GM18861 (cell line): ENCODE data around the gene GGPS1.
"Not testable (repeated sequence)": the region's sequence is repeated elsewhere in the genome, so short reads cannot be mapped to it uniquely, and the experiment has no call there.

Experiments
- ATAC-seq: cut with Tn5 transposase; IDR thresholded peaks from one replicate; pipeline ENCODE4 v1.9.1; 2021; ENCODE audit not compliant: unreplicated experiment

GGPS1 gene

GRCh38 chr1:235304549-235305451 lies 23.6 kb upstream of the GGPS1 start:
- no peak for ATAC-seq

- no peak for ATAC-seq
These were observed 20.9 kb upstream of the GGPS1 start for GRCh38 chr1:235307158-235308124.

- ATAC-seq, result not testable (repeated sequence)
These were observed 19.2 kb upstream of the GGPS1 start for GRCh38 chr1:235309206-235309605.

- no peak for ATAC-seq
These were observed 15.1 kb upstream of the GGPS1 start for GRCh38 chr1:235313262-235313661.

- ATAC-seq, result no peak
These were observed 14.3 kb upstream of the GGPS1 start for GRCh38 chr1:235313931-235314678.

GRCh38 chr1:235315173-235315572 lies 13.2 kb upstream of the GGPS1 start:
- no peak for ATAC-seq

GRCh38 chr1:235315735-235316134 lies 12.6 kb upstream of the GGPS1 start:
- no peak for ATAC-seq

- no peak for ATAC-seq
These were observed 11.2 kb upstream of the GGPS1 start for GRCh38 chr1:235317168-235317567.

GRCh38 chr1:235319255-235319654 lies 9.1 kb upstream of the GGPS1 start:
- no peak for ATAC-seq

- no peak for ATAC-seq
These were observed 7.7 kb upstream of the GGPS1 start for GRCh38 chr1:235320521-235321179.

GRCh38 chr1:235324296-235324695 lies 4.1 kb upstream of the GGPS1 start:
- ATAC-seq, result no peak

- ATAC-seq, result no peak
These were observed 3.2 kb upstream of the GGPS1 start for GRCh38 chr1:235325139-235325538.

GRCh38 chr1:235325854-235326253 lies 2.5 kb upstream of the GGPS1 start:
- no peak for ATAC-seq

GRCh38 chr1:235326719-235327558 lies 1.4 kb upstream of the GGPS1 start:
- ATAC-seq, result no peak

GRCh38 chr1:235327559-235328270 lies 655 bp upstream of the GGPS1 start, which contains the start of gene ARID4B:
TSS of gene ARID4B (minus strand) at chr1:235328179. CDS start at chr1:235326919, 1,260 bp downstream.
- ATAC-seq, result no peak

GRCh38 chr1:235329139-235329902 lies 951 bp downstream of the GGPS1 start:
- peak; percentile 13 for ATAC-seq

GRCh38 chr1:235330918-235331285 lies 2.5 kb downstream of the GGPS1 start:
- ATAC-seq, result no peak

- ATAC-seq, result no peak
These were observed 3.0 kb downstream of the GGPS1 start for GRCh38 chr1:235331401-235331800.
